HepG2 (cell line): ENCODE results near the gene MRPL38. TPM values are rescaled to one million over a fixed set of nuclear protein-coding genes. Genes with fewer than 3 reads are reported as not detected.
A peak's percentile ranks its signal among the peaks of the same experiment; 100 is the strongest.

Experiments
- BCL6 ChIP-seq: IDR thresholded peaks from 2 replicates; pipeline ENCODE4 v1.6.1; 2016; ENCODE audit warnings: missing genetic modification reagents, missing compliant biosample characterization
- BORCS8-MEF2B ChIP-seq: sonication (generic); formaldehyde crosslinking; IDR thresholded peaks from 2 replicates; pipeline ENCODE4 v1.8.0; 2022; ENCODE audit warnings: mild to moderate bottlenecking, missing genetic modification reagents
- HBP1 ChIP-seq: IDR thresholded peaks from 2 replicates; pipeline ENCODE4 v1.6.1; 2016; ENCODE audit warnings: low read depth, control low read depth
- KAT8 ChIP-seq: IDR thresholded peaks from 2 replicates; pipeline ENCODE4 v1.6.1; 2016; ENCODE audit warnings: missing genetic modification reagents, missing compliant biosample characterization
- MAX ChIP-seq: IDR thresholded peaks from 2 replicates; pipeline ENCODE4 v1.6.1; 2012; ENCODE audit warnings: inconsistent platforms
- PATZ1 ChIP-seq: sonication (generic); formaldehyde crosslinking; IDR thresholded peaks from 2 replicates; pipeline ENCODE4 v1.4.0; 2020; ENCODE audit warnings: missing genetic modification reagents
- PAX8 ChIP-seq: sonication (generic); formaldehyde crosslinking; IDR thresholded peaks from 2 replicates; pipeline ENCODE4 v1.8.0; 2022; ENCODE audit warnings: mild to moderate bottlenecking, missing genetic modification reagents, borderline replicate concordance
- REL ChIP-seq: sonication (generic); formaldehyde crosslinking; conservative IDR thresholded peaks from 2 replicates; pipeline ENCODE4 v1.8.0; 2022; ENCODE audit warnings: mild to moderate bottlenecking, missing genetic modification reagents, moderate library complexity
- TBP ChIP-seq: sonication (generic); formaldehyde crosslinking; IDR thresholded peaks from 2 replicates; pipeline ENCODE4 v1.5.0; 2020; ENCODE audit warnings: missing genetic modification reagents
- TP53 ChIP-seq: sonication (generic); formaldehyde crosslinking; conservative IDR thresholded peaks from 2 replicates; pipeline ENCODE4 v1.4.0; 2020; ENCODE audit warnings: missing genetic modification reagents
- ZBED4 ChIP-seq: sonication (generic); formaldehyde crosslinking; IDR thresholded peaks from 2 replicates; pipeline ENCODE4 v1.4.0; 2020; ENCODE audit warnings: missing genetic modification reagents, borderline replicate concordance
- ZFP1 ChIP-seq: IDR thresholded peaks from 2 replicates; pipeline ENCODE4 v1.6.1; 2016
- ZFP90 ChIP-seq: sonication (generic); formaldehyde crosslinking; IDR thresholded peaks from 2 replicates; pipeline ENCODE4 v1.8.0; 2022; ENCODE audit warnings: missing genetic modification reagents, mild to moderate bottlenecking, inconsistent platforms, borderline replicate concordance
- ZNF124 ChIP-seq: sonication (generic); formaldehyde crosslinking; IDR thresholded peaks from 2 replicates; pipeline ENCODE4 v1.4.0; 2020; ENCODE audit warnings: missing genetic modification reagents
- ZNF232 ChIP-seq: sonication (generic); formaldehyde crosslinking; IDR thresholded peaks from 2 replicates; pipeline ENCODE4 v1.4.0; 2020; ENCODE audit warnings: missing genetic modification reagents, borderline replicate concordance
- ZNF280B ChIP-seq: sonication (generic); formaldehyde crosslinking; IDR thresholded peaks from 2 replicates; pipeline ENCODE4 v1.5.0; 2020; ENCODE audit warnings: missing genetic modification reagents, mild to moderate bottlenecking, borderline replicate concordance
- ZNF337 ChIP-seq: sonication (generic); formaldehyde crosslinking; IDR thresholded peaks from 2 replicates; pipeline ENCODE4 v1.5.1; 2020; ENCODE audit warnings: missing genetic modification reagents, low read depth, mild to moderate bottlenecking, borderline replicate concordance
- ZNF7 ChIP-seq: IDR thresholded peaks from 2 replicates; pipeline ENCODE4 v1.6.1; 2016; ENCODE audit warnings: missing biosample characterization, missing genetic modification reagents
- polyA plus RNA-seq, 8 experiments: library from polyadenylated mRNA; depleted of rRNA in 3 of 8; stranded (reverse) in 7 of 8; unstranded in 1 of 8; fragments of >200 nt; fragmentation: Illumina TruSeq in 4 of 8; extraction: Trizol in 4 of 8; gene quantifications; 2 replicates each; pipeline versions ENCODE4 v1.2.1 to v1.2.3, GENCODE V29; 2011 to 2016; ENCODE audit warnings: low read depth in 4 of 8, missing spikeins in 1 of 8, mixed read lengths in 1 of 8; ENCODE audit not compliant: insufficient read depth in 1 of 8
- total RNA-seq, 5 experiments: library from RNA; depleted of rRNA; stranded (reverse); fragments of >200 nt; fragmentation: Illumina TruSeq; extraction: Trizol; gene quantifications; 2 replicates each; pipeline ENCODE4 v1.2.3, GENCODE V29; 2016; ENCODE audit warnings: low read depth in 1 of 5

The MRPL38 gene
- total and polyA plus RNA-seq, 2 of the 13 experiments (the other 11 are each of a cell fraction or from before 2014, with no cell fraction given), result 83.7 to 125 TPM

GRCh38 chr17:75891605-75892555 is 12.8 kb downstream of the MRPL38 start (continued):
- TF ChIP-seq PATZ1 (CRISPR knock-in tag) (peak; percentile 100), ZNF124 (peak; percentile 85; the same call in 1 of the 2 replicates), BORCS8-MEF2B (CRISPR knock-in tag) (peak; percentile 6), ZNF232 (CRISPR knock-in tag) (peak; percentile 77), MAX (peak; percentile 78), TP53 (CRISPR knock-in tag) (peak; percentile 31; the same call in 1 of the 2 replicates), TBP (CRISPR knock-in tag) (0 out of 2 replicates have a peak, but pooled peaks have one; percentile 30), ZNF337 (CRISPR knock-in tag) (0 out of 2 replicates have a peak, but pooled peaks have one; percentile 42), BCL6 (peak; percentile 73), REL (peak; percentile 70; the same call in 1 of the 2 replicates), KAT8 (CRISPR knock-in tag) (peak; percentile 51; the same call in 1 of the 2 replicates), ZFP90 (CRISPR knock-in tag) (0 out of 2 replicates have a peak, but pooled peaks have one; percentile 28), PAX8 (CRISPR knock-in tag) (no peak), ZNF280B (CRISPR knock-in tag) (peak; percentile 58), ZBED4 (CRISPR knock-in tag) (peak; percentile 83), HBP1 (CRISPR knock-in tag) (0 out of 2 replicates have a peak, but pooled peaks have one; percentile 22), ZNF7 (no peak), ZFP1 (peak; percentile 82; the same call in 1 of the 2 replicates)
